Left lung (tissue), 10 donors: Measurements from ENCODE around the gene GABRR1. TPM values are rescaled to one million over a fixed set of nuclear protein-coding genes. Genes with fewer than 3 reads are reported as not detected.

Experiments used
- ATAC-seq: fragments of 200-7000 bp; cut with Tn5 transposase; one replicate; pipeline ENCODE4 v1.9.1; 2020; ENCODE audit warnings: moderate library complexity
- DNase-seq, 4 donors: peaks; one replicate each; pipeline ENCODE4 v3.0.0-alpha.2; 2013 to 2020
- H3K27ac ChIP-seq, 2 donors: fragments of 200-600 bp; sonication (generic) in 1 of 2; one replicate each; pipeline versions ENCODE4 v1.5.0 to v1.8.0; 2020 to 2021
- H3K27me3 ChIP-seq, 2 donors: fragments of 200-600 bp; sonication (generic) in 1 of 2; one replicate each; pipeline versions ENCODE4 v1.5.0 to v1.8.0; 2020 to 2021
- H3K36me3 ChIP-seq, 2 donors: fragments of 200-600 bp; sonication (generic) in 1 of 2; one replicate each; pipeline versions ENCODE4 v1.5.0 to v1.8.0; 2020 to 2021
- H3K4me1 ChIP-seq, 2 donors: fragments of 200-600 bp; one replicate each; pipeline ENCODE4 v1.8.0; 2021
- H3K4me3 ChIP-seq, 2 donors: fragments of 200-600 bp; sonication (generic) in 1 of 2; one replicate each; pipeline versions ENCODE4 v1.5.0 to v1.8.0; 2020 to 2021; ENCODE audit warnings: mild to moderate bottlenecking in 1 of 2
- H3K9me3 ChIP-seq, 2 donors: fragments of 200-600 bp; sonication (generic) in 1 of 2; one replicate each; pipeline versions ENCODE4 v1.5.0 to v1.8.0; 2020 to 2021
- intact Hi-C, 2 donors: fragments of 100-400 bp; cut with DNase I; formaldehyde crosslinking; loops; one replicate each; pipeline versions ENCODE4 v1.11.2 to v1.14.2; 2022
- polyA plus RNA-seq, 6 donors: library from polyadenylated mRNA; unstranded; fragments of 120-200 nt; gene quantifications; one replicate each; pipeline ENCODE4 v1.2.1, GENCODE V29; 2013; ENCODE audit not compliant: insufficient read length in 6 of 6
- total RNA-seq, 2 donors: library from RNA; stranded (reverse); fragmentation: NEBNext Ultra II Directional; extraction: Animal tissue kit (Norgen Biotek cat#: 25700); gene quantifications; one replicate each; pipeline ENCODE4 v1.2.1, GENCODE V29; 2021
- TF ChIP-seq, protein P1 (sequence below), 2 donors: fragments of 200-600 bp; sonication (generic) in 1 of 2; IDR thresholded peaks; one replicate each; pipeline versions ENCODE4 v1.5.0 to v1.8.0; 2021; ENCODE audit warnings: antibody characterized with exemption in 2 of 2
- donor health status: DM: no; HTN: yes; CAD: no.
- donor health status: DM: no; HTN: no; CAD: no.

The GABRR1 gene
- total and polyA plus RNA-seq, 8 donors: not detected

DNA sequence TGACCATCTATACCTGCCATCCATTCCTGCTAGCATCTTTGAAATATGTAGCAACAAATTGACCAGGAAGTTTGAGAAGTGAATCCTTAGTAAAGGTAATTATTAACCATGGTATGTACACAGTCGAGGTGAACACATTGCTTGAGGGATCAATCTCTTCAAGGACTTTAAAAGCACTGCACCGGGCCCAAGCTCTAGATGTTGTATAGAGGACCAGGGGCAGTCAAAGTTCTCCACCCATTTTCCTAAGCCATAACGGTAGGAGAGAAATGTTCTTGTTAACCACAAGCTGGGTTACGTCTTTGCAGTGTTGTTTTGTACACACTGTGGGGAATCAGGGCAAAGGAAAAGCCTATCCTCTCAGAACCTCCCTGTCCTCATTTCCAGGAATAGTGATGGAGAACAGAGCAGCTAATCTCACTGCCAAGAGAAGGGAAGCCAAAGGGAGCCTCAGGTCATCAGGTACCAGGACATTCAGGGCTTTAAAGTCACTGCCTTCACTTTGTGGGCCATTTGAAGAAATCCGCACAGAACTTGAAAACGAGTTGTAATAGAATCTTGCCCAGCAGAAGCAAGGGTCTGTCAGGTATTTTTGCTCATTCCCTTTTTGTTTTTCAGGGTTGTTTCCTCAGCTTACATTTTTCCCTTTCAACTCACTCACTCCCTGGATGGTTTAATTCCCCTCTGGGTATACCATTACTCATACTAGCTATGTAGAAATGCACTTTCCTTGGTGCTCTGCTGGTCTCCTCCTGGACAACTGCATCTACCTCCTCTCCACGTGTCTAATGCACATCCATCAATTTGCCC is 76.6 kb downstream of the GABRR1 start:
- no peaks in the 10 kb centered on the region for H3K36me3 ChIP-seq
- TF ChIP-seq, protein P1, sequence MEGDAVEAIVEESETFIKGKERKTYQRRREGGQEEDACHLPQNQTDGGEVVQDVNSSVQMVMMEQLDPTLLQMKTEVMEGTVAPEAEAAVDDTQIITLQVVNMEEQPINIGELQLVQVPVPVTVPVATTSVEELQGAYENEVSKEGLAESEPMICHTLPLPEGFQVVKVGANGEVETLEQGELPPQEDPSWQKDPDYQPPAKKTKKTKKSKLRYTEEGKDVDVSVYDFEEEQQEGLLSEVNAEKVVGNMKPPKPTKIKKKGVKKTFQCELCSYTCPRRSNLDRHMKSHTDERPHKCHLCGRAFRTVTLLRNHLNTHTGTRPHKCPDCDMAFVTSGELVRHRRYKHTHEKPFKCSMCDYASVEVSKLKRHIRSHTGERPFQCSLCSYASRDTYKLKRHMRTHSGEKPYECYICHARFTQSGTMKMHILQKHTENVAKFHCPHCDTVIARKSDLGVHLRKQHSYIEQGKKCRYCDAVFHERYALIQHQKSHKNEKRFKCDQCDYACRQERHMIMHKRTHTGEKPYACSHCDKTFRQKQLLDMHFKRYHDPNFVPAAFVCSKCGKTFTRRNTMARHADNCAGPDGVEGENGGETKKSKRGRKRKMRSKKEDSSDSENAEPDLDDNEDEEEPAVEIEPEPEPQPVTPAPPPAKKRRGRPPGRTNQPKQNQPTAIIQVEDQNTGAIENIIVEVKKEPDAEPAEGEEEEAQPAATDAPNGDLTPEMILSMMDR (IDR thresholded peaks at IDR 0.05): no peak
- ATAC-seq (peak; percentile 41), DNase-seq (no peak)
- peaks cover 0 to 4% of the 10 kb centered on the region in 2 donors for H3K4me1 ChIP-seq
- H3K4me3 ChIP-seq: no peak overlapping the region
- no peaks in the 10 kb centered on the region for H3K9me3 ChIP-seq
- no peaks in the 10 kb centered on the region for H3K27me3 ChIP-seq
- H3K27ac ChIP-seq: no peak overlapping the region
- intact Hi-C loops: no loop called here

GRCh38 chr6:89139509-89140346 is 77.4 kb downstream of the GABRR1 start:
- H3K27me3 ChIP-seq: no peaks in the 10 kb centered on the region
- no peak overlapping the region for H3K4me3 ChIP-seq
- no peaks in the 10 kb centered on the region for H3K36me3 ChIP-seq
- intact Hi-C loops: loop anchor here in 1 of 2 donors (10.0 kb wide), 1 partner anchor 105 kb away; no protein-coding TSS in a partner anchor
- no peak for DNase-seq
- no peaks in the 10 kb centered on the region for H3K4me1 ChIP-seq
- no peak overlapping the region for H3K27ac ChIP-seq
- TF ChIP-seq, protein P1 (IDR thresholded peaks at IDR 0.05): no peak
- no peak for ATAC-seq
- H3K9me3 ChIP-seq: no peaks in the 10 kb centered on the region

DNA sequence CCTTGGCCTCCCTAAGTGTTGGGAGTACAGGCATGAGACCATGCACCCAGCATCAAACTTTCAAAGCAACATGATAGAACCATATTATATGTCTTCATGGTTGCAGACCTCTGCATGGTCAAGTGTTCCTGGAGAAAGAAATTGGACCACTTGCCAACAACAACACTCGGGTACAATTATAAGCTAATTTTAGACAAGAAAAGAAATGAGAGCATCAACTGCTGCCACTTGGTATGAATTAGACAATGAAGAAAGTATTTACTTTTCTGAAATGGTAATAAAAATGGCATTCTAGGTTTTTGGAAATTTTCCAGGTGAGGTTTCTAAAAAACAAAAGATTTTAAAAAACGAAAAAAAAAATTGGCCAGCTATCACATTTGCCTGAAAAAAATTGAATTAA is 79.0 kb downstream of the GABRR1 start:
- ATAC-seq: no peak
- no peaks in the 10 kb centered on the region for H3K9me3 ChIP-seq
- H3K27me3 ChIP-seq: no peaks in the 10 kb centered on the region
- intact Hi-C loops: loop anchor here in 1 of 2 donors (10.0 kb wide), 1 partner anchor 107 kb away; no protein-coding TSS in a partner anchor
- no peaks in the 10 kb centered on the region for H3K36me3 ChIP-seq
- H3K4me3 ChIP-seq: no peak overlapping the region
- no peaks in the 10 kb centered on the region for H3K4me1 ChIP-seq
- no peak for DNase-seq
- TF ChIP-seq, protein P1 (IDR thresholded peaks at IDR 0.05): no peak
- H3K27ac ChIP-seq: no peak overlapping the region

- H3K9me3 ChIP-seq: no peaks in the 10 kb centered on the region
- intact Hi-C loops: loop anchor here in 1 of 2 donors (10.0 kb wide), 1 partner anchor 110 kb away; no protein-coding TSS in a partner anchor
- DNase-seq: no peak
- TF ChIP-seq, protein P1 (IDR thresholded peaks at IDR 0.05): no peak
- no peaks in the 10 kb centered on the region for H3K27me3 ChIP-seq
- H3K36me3 ChIP-seq: no peaks in the 10 kb centered on the region
- no peak for ATAC-seq
- peaks cover 0 to 6% of the 10 kb centered on the region in 2 donors for H3K4me1 ChIP-seq
- no peak overlapping the region for H3K27ac ChIP-seq
- H3K4me3 ChIP-seq: no peak overlapping the region
Measured at GRCh38 chr6:89134723-89135122, 82.4 kb downstream of the GABRR1 start.

DNA sequence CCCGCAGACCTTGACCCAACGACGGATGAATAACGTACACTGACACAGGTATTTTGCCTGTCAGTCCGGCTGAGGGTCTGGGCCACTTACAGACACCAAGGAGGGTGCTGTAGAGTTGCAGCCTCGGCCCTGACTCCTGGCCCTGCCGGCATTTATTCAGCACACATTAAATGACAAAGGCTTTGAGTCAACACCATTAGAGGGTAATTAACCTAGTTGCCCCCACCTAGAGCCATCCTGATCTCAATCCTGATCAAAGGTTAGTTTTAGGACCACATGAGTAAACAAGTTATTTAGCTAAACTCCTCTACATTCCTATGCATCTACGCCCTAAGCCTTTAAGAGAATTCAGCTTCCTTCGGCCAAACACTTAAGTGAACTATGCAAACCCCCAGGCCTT is 83.2 kb downstream of the GABRR1 start:
- no peak for DNase-seq
- H3K4me1 ChIP-seq: peaks cover 0 to 6% of the 10 kb centered on the region in 2 donors
- TF ChIP-seq, protein P1 (IDR thresholded peaks at IDR 0.05): no peak
- H3K9me3 ChIP-seq: no peaks in the 10 kb centered on the region
- no peaks in the 10 kb centered on the region for H3K27me3 ChIP-seq
- no peak overlapping the region for H3K4me3 ChIP-seq
- no peak overlapping the region for H3K27ac ChIP-seq
- no peaks in the 10 kb centered on the region for H3K36me3 ChIP-seq
- intact Hi-C loops: loop anchor here in 1 of 2 donors (10.0 kb wide), 1 partner anchor 111 kb away; no protein-coding TSS in a partner anchor
- ATAC-seq: no peak
